G401.6 (cell line): ENCODE data around the gene OPTC.

Source experiments
- FAIRE-seq: peaks from 2 replicates; lab custom pipeline; 2012; peaks lifted over from hg19 to GRCh38; lab: Jason Lieb, UNC

The OPTC gene

GRCh38 chr1:203491664-203492063, 2.3 kb upstream of the OPTC start:
- no peak for FAIRE-seq

GRCh38 chr1:203492082-203492747, 1.7 kb upstream of the OPTC start:
- no peak for FAIRE-seq

- FAIRE-seq = no peak
These were observed 1.2 kb upstream of the OPTC start for GRCh38 chr1:203492748-203493130.

GRCh38 chr1:203495845-203496244, 1.9 kb downstream of the OPTC start:
- no peak for FAIRE-seq

- FAIRE-seq = no peak
These were observed 3.4 kb downstream of the OPTC start for GRCh38 chr1:203497269-203497777.

- FAIRE-seq = no peak
These were observed 5.8 kb downstream of the OPTC start for GRCh38 chr1:203499643-203500278.

GRCh38 chr1:203500279-203500678, 6.3 kb downstream of the OPTC start:
- FAIRE-seq = no peak

- no peak for FAIRE-seq
These were observed 9.9 kb downstream of the OPTC start for GRCh38 chr1:203503836-203504235.

- FAIRE-seq = no peak
These were observed 10.7 kb downstream of the OPTC start for GRCh38 chr1:203504400-203505250.

- no peak for FAIRE-seq
These were observed 11.7 kb downstream of the OPTC start for GRCh38 chr1:203505526-203506204.

GRCh38 chr1:203506858-203507626, 13.1 kb downstream of the OPTC start:
- no peak for FAIRE-seq

GRCh38 chr1:203507759-203508158, 13.8 kb downstream of the OPTC start:
- FAIRE-seq = no peak

- no peak for FAIRE-seq
These were observed 14.6 kb downstream of the OPTC start for GRCh38 chr1:203508463-203509073.

- FAIRE-seq = no peak
These were observed 15.2 kb downstream of the OPTC start for GRCh38 chr1:203509135-203509534.

GRCh38 chr1:203511513-203511912, 17.6 kb downstream of the OPTC start:
- no peak for FAIRE-seq

- no peak for FAIRE-seq
These were observed 18.0 kb downstream of the OPTC start for GRCh38 chr1:203511930-203512329.

- FAIRE-seq = no peak
These were observed 18.5 kb downstream of the OPTC start for GRCh38 chr1:203512517-203512847.

- no peak for FAIRE-seq
These were observed 19.1 kb downstream of the OPTC start for GRCh38 chr1:203512848-203513584.

- no peak for FAIRE-seq
These were observed 19.7 kb downstream of the OPTC start for GRCh38 chr1:203513585-203514031.

GRCh38 chr1:203516184-203516583, 22.2 kb downstream of the OPTC start:
- FAIRE-seq = no peak

- no peak for FAIRE-seq
These were observed 23.0 kb downstream of the OPTC start for GRCh38 chr1:203516906-203517305.
